Lower leg skin (tissue), 3 donors: ENCODE measurements around the gene B3GNT8.

Experiments
- POLR2A ChIP-seq, 2 donors: fragments of 450-650 bp; IDR thresholded peaks; one replicate each; pipeline ENCODE4 v1.6.1; 2016 to 2017; ENCODE audit warnings: antibody characterized with exemption in 2 of 2, mild to moderate bottlenecking in 1 of 2, moderate library complexity in 1 of 2
- TF ChIP-seq, protein P1 (sequence below), 3 donors: fragments of 450-650 bp; IDR thresholded peaks; one replicate each; pipeline ENCODE4 v1.5.1; 2016; ENCODE audit warnings: antibody characterized with exemption in 3 of 3, mild to moderate bottlenecking in 3 of 3, moderate library complexity in 2 of 3

DNA sequence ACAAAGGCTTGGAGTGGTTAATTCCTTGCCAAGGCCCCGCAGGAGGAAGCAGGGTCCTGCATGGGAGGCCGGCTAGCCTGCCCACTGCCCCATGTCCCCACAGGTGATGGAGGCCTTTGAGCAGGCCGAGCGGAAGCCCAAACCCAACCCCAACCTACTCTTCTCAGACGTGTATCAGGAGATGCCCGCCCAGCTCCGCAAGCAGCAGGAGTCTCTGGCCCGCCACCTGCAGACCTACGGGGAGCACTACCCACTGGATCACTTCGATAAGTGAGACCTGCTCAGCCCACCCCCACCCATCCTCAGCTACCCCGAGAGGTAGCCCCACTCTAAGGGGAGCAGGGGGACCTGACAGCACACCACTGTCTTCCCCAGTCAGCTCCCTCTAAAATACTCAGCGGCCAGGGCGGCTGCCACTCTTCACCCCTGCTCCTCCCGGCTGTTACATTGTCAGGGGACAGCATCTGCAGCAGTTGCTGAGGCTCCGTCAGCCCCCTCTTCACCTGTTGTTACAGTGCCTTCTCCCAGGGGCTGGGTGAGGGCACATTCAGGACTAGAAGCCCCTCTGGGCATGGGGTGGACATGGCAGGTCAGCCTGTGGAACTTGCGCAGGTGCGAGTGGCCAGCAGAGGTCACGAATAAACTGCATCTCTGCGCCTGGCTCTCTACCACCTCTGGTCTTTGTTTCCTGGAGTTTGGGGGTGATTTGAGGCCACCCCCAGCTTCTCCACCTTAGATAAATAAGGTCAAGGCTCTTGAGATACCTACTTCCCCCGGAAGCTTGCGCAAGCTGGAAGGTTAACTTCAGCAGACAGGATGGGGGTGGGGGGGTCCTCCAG lies 2.6 kb downstream of the B3GNT8 start:
- TF ChIP-seq, protein P1, sequence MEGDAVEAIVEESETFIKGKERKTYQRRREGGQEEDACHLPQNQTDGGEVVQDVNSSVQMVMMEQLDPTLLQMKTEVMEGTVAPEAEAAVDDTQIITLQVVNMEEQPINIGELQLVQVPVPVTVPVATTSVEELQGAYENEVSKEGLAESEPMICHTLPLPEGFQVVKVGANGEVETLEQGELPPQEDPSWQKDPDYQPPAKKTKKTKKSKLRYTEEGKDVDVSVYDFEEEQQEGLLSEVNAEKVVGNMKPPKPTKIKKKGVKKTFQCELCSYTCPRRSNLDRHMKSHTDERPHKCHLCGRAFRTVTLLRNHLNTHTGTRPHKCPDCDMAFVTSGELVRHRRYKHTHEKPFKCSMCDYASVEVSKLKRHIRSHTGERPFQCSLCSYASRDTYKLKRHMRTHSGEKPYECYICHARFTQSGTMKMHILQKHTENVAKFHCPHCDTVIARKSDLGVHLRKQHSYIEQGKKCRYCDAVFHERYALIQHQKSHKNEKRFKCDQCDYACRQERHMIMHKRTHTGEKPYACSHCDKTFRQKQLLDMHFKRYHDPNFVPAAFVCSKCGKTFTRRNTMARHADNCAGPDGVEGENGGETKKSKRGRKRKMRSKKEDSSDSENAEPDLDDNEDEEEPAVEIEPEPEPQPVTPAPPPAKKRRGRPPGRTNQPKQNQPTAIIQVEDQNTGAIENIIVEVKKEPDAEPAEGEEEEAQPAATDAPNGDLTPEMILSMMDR (IDR thresholded peaks at IDR 0.05) = no peak
- no peak for TF ChIP-seq POLR2A (IDR thresholded peaks at IDR 0.05)
